SK-MEL-5 (cell line): ENCODE results near the gene RUNDC1. TPM values are rescaled to one million over a fixed set of nuclear protein-coding genes. Genes with fewer than 3 reads are reported as not detected.
A peak's percentile ranks its signal among the peaks of the same experiment; 100 is the strongest.

Experiments used
- DNase-seq: peaks from one replicate; pipeline ENCODE4 v3.0.0-alpha.2; 2016; ENCODE audit warnings: low read depth, low spot score
- in situ Hi-C: cut with HindIII; loops from 2 replicates; pipeline ENCODE4 v1.10.0; 2016; ENCODE audit warnings: low sequenced_read_pairs, high pct_unique_total_duplicates, low pct_unique_long_range_greater_than_20kb
- total RNA-seq: library from RNA; depleted of rRNA; stranded (reverse); fragments of >200 nt; shearing (Covaris generic); gene quantifications from 2 replicates; pipeline ENCODE4 v1.2.3, GENCODE V29; 2014

Gene RUNDC1
- total RNA-seq, 1 experiment from 2014 or later, result 6.2 TPM

DNA sequence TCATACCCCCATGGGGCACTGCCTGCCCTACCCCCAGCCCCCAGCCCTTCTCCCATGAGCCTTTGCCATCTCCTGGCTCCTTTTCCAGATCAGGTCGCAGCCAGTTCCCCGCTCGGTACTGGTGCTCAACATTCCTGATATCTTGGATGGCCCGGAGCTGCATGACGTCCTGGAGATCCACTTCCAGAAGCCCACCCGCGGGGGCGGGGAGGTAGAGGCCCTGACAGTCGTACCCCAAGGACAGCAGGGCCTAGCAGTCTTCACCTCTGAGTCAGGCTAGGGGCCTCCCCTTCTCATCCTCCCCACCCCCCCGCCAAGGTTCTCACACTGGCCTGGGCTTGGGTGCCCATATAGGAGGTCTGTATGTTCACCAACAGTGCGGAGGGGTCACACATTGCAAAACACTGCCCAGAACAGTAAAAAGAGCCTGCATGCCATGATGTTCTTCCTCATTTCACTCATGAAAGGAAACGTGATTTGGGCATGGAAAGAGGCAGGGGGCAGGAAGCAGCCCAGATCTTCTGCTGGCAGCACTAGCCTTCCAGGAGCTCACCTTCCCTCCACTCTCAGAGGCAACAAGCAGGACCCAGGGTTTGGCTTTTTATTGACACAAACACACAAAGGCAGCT, 33.8 kb downstream of the RUNDC1 start:
- in situ Hi-C loops, result no loop called here
- no peak for DNase-seq

DNA sequence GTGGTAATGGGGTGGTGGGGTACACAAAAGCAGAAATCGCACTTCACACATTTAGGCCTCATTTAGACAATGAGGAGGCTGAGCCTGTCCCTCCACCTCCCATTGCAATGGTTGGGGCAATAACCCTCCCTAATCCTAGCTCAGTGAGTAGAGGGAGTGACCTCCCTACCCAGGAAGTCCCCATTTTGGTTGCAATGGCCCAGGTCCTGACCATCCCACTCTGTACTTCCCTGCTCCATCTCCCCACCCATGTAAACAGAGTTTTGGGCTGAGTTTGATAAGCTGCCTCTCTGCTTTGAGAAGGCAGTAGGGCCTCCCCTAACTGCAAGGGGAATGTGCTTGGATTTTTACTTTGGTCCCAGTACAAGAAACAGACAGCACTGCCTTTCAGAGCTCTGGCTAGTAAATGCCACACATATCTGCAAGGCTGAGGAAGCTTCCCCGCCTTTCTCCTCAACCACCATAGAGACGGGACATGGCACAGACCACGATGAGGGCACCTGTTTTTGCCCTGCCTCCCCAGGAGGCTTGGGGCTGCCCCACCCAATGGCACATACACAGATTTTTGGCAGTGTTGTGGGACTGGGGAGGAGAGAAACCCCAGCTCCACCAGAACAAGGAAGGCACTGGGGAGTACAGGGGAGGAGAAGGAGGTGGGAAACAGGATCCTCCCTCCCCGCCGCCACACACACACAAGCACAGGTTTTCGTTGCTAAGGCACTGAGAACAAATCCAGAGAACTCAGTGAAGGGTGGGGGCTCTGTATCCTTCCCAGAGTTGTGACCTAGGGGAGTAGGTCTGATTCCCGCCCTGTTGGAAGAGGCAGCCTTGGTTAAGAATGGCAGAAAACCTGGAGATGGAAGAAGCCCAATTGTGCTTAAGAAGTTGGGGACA, 34.5 kb downstream of the RUNDC1 start:
- in situ Hi-C loops, result no loop called here
- DNase-seq, result no peak

DNA sequence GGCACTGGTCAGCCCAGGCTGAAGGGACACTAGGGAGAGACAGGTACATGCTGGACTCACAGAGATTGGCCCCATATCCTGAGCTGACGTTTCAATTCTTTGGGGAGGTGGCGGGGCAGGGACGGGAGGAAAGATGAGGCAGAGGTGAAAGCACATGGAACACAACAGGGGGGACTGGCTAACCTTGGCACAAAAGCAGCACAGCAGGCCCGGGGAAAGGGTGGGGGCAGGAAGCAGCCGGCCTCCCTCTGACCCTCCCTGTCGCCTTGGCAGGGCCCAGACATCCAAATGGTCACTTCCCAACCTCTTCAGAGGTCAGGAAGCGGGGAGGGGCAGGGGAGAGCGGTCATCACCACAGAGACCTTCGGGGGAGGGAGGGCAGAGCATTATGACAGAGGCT, 35.2 kb downstream of the RUNDC1 start:
- in situ Hi-C loops, result no loop called here
- DNase-seq, result no peak

DNA sequence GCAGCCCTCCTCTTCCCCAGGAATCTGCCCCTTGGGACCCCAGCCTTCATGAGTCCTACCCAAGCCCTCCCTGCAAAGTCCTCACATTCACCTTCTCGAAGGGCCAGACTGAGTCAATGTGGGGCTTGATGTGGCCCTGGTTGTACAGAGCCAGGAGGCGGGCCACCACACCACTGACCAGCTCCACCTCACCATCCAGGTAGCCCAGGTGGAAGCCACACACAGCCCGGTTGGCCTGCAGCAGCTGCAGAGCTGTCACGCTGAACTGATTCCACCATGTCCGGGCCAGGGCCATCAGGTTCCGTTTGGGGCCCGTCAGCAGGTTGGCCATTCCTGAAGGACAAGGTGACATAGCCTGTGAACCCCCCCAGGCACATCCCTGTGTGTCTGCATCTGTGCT, 35.9 kb downstream of the RUNDC1 start:
- no peak for DNase-seq
- in situ Hi-C loops, result no loop called here

DNA sequence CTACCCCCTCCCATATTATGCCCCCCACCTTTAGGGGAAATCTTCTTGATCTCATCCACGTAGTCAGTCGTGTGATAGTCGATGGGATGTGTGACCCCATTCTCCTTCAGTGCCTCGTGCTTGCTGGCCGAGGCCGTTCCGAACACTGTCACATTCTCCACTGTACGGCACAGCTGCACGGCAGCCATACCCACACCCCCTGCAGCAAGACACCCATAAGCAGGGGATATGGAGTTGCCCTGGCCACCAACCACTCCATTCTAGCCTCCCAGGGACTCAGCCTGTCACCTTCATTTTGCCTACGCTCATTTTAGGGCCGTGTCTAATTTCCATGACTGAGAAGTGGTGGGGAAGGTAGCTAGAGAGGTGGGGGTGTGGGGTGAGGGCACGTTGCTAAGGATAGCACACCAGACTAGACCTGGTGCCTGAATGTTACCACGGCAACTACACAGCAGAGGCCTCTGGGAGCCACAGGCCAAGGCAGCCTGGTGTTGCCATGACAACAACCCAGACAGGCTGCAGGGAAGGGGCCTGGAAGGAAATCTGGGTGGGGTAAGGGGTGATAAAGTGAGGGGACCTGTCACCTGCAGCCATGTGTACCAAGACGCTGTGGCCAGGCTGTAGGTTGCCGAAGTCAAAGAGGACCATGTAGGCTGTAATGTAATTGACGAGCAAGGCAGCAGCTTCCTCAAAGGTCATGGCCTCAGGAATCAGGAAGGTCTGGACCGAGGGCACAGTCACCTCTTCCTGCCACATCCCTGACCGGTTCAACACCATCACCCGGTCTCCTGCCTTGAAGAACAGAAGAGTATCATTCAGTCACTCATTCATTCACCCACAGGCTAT, 37.9 kb downstream of the RUNDC1 start:
- in situ Hi-C loops, result no loop called here
- no peak for DNase-seq

DNA sequence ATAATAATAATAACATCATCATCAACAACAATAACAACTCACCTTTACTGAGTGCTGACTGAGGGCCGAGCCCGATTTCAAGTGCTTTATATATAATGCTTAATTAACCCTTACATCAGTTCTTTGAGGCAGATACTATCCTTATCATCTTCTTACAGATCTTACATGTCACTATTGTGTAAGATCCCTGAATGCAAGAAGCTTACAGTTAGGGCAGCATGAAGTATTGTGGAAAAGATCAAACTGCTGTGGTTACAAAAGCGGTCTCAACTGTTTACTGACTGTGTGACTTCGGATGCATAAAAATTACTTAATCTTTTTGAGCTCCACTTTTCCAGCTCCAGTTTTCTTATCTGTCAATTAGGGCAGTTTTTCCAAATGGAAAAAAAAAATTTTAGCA, 38.6 kb downstream of the RUNDC1 start:
- no peak for DNase-seq
- in situ Hi-C loops, result no loop called here

DNA sequence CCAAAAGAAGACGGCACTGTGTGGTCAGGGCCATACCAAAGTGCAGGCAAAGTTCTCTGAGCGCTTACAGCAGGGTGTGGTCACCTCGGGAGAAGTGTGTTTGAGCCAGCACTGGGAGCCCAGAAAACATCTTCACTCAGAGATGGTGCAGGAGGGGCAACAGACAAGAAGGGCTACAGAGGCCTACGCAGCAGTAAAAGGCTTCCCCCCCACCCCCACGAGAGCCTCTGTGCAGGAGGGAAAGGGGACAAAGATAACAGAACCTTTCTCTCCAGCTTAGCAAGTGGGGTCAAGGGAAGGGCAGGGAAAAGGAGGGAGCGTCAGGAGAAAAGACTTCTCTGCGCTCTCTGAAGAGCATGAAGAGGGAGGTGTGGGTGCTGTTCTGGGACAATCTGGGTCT, 39.1 kb downstream of the RUNDC1 start:
- no peak for DNase-seq
- in situ Hi-C loops, result no loop called here

DNA sequence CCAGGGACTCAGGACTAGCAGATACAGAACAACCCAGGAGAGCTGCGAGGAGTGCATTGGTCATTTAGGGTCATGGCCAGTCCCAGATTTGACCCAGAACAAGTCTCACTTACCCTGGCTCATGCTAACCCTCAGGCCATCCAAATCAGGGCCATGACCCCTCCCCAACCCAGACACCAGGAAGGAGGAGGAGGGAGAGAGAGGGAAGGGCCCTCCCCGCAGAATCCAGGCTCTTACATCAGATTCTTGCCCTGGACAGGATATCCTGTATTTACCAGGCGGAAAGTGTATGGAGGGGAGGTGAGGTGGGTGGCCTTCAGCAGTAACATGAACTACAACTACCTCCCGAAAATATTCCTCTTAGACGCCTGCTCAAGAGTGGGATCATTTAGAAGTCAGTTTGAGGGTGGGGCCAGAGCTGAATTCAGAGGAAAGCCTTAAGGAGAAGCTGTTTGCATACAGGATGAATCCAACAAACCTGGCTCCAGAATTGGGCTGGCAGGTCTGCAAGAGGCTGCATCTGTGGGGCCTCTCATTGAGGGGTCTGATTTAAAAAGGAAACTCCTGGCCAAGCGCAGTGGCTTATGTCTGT, 39.8 kb downstream of the RUNDC1 start:
- in situ Hi-C loops, result no loop called here
- DNase-seq, result no peak

DNA sequence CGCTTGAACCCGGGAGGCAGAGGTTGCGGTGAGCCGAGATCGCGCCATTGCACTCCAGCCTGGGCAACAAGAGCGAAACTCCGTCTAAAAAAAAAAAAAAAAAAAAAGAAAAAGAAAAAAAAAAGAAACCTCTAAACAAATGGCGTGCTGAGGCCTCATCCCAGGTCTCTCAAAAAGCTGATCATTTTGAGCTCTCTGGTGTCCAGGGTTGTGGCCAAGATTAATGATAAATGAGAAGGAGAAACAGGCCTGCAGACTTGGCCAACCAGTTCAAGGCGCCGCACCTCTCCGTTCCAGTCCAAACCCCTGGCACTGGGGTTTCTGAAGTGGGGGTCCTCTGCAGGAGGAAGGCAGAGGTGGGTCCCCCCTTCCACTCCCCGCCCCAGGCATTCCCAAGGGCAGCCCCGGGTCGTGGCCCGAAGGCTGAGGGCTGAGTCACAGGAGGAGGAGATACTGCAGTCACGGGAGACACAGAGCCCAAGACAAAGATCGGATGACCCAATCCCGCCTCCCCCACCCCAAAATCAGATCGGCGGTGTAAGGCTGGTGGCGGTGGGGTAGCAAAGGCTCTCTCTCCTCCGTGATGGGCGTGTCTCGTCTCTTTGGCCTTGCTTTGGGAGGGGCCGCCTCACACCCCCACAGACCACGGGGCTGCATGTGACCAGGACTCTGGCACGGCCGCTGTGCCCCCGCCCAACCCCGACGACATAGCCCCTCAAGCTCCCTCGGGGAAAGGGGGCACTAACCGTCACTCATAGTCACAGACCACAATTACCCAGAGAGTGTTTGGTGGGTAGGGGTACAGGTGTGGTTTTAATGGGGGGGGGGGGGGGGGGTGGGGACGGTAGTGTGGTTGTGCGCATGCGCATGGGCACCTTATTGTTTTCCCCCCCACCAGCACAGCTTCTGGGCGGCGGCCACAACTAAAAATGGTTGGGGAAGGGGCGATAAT, 40.7 kb downstream of the RUNDC1 start:
- in situ Hi-C loops, result no loop called here
- DNase-seq, result peak; percentile 91

DNA sequence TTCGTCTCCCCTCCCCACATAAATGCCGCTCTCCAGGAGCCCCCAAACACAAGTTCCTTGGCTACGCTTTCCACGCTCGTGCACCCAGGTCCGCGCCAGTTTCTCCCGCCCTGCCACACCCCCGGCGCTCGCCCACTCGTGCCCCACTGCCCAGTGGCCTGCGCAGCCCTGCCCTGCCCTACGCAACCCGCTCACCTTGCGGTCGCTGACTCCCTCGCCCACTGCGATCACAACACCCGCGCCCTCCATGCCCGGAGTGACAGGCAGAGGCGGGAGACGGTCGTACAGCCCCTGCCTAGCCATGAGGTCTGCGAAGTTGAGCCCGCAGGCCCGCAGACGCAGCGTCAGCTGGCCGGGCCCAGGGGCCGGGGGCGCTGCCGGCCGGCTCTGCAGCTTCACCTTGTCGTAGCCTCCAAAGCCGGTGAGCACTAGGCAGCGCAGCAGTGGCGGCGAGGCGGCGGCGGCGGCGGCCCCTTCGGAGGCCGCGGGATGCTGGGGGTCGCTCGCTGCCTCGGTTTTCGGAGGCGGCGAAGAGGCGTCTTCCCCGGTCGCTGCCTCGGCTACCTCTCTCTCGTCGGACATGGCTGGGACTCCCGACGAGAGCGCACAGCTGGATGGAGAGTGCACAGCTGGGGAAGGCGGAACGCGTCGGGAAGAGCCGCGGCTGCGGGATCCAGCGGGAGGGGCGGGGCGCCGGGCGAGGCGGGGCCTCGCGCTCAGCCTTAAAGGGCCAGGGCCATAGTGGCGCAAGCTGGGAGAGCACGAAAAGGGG, 41.6 kb downstream of the RUNDC1 start, which contains the start of gene VAT1:
TSS of gene VAT1 (minus strand) at position 645 of the 772 bp plus-strand sequence. CDS start at position 582, 63 bp downstream.
- DNase-seq, result peak; percentile 84
- in situ Hi-C loops, result no loop called here

DNA sequence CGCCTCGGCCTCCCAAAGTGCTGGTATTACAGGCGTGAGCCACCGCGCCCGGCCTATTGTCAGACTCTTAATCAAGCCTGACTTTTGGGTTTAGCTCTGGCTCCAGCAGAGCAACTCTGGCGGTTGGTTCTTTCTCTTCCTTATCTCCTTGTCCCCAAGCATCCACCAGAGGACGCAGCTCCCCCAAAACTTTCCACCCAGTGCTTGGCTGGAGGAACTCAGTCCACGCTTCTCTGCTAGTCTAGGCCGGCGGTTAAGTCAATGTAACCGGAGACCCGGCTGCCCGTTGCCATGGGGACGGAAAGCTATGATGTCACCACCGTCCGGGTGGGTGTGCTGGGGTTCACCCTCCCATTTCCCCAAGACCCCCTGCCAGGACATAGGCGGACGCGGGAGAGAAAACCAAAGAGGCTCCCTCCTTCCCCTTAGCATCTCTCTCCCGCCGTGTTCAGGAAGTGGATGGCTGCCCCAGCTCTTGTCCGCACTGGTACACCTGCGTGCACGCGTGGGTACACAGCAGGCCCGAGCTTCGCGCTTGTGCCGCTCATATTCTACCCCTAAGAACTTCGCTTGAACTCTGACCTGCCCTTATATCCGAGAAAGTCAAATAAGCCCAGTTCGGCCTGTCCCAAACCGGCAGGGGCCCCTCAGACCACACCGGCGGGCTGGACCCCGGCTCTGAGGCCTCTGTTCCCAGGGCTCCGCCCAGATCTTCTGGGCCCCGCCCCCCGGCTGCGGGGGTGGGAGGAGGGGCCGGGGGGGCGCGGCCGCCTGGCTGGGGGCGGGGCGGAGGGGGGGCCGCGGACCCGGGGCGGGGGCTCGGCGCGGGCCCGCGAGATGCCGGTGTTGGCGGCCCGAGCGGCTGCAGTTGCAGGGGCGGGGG, 44.3 kb downstream of the RUNDC1 start, which contains the start of gene RND2:
TSS of gene RND2 (plus strand) at position 825 of the 883 bp plus-strand sequence. CDS start 117 bp downstream, outside the sequence.
- DNase-seq, result peak; percentile 64
- in situ Hi-C loops, result no loop called here

DNA sequence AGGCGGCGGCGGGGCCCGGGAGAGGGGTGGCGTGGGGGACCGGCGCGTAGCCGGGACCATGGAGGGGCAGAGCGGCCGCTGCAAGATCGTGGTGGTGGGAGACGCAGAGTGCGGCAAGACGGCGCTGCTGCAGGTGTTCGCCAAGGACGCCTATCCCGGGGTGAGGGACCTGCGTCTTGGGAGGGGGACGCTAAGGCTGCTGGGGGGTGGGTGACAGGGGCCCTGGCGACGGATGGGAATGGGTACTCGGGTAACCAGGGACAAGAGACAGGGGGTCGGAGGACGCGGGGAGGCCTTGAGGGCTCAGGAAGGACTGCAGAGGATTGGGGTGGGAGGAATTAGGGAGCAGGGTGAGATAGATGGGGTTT, 44.9 kb downstream of the RUNDC1 start:
- in situ Hi-C loops, result no loop called here
- no peak for DNase-seq

DNA sequence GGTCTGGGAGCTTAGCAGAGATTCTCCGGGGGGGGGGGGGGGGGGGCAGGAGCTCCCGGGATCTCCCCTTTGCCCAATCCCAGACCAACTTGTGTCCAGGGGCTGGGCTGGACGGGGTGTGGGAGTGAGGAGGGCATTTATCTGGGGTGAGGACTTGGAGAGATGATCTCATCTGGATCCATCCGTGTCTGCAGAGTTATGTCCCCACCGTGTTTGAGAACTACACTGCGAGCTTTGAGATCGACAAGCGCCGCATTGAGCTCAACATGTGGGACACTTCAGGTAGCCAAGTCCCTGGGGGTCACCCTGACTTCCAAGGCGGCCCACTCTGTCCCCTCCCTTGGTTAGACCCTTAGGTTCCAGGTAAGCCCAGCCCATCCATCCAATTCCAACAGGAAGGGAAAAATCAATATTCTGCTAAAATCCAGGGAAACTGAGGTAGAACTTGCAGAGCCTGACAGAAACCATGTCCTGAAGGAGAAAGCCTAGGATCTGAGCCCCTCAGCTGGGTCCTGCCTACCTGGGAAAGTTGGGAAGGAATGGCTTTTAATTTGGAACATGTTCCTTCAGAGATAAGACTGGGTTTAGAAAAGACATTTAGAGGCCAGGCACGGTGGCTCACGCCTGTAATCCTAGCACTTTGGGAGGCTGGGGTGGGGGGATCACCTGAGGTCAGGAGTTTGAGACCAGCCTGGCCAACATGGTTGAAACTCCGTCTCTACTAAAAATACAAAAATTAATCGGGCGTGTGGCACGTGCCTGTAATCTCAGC, 45.6 kb downstream of the RUNDC1 start:
- DNase-seq, result no peak
- in situ Hi-C loops, result no loop called here

DNA sequence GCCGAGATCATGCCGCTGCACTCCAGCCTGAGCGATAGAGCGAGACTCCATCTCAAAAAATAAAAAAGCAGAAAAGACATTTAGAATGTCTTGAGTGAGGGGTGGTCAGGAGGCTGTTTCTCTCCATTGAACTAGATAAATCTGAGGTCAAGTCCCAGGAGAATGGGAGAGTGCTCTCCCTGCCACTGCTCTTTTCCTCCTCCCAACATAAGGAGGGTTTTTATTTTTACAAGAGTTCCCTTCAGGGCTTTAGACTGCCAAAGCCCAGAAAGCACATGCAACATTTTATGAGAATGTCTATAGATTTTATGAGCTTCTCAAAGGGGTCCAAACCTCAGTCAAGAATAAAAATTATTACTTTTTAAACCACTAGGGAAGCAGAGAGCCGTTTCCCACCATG, 46.2 kb downstream of the RUNDC1 start:
- DNase-seq, result no peak
- in situ Hi-C loops, result no loop called here
